Esophagus squamous epithelium (tissue), 4 donors: ENCODE results near the gene R3HDM4.

ENCODE experiments used
- POLR2A ChIP-seq, 4 donors: fragments of 450-650 bp; IDR thresholded peaks; one replicate each; pipeline ENCODE4 v1.6.1; 2017; ENCODE audit warnings: antibody characterized with exemption in 4 of 4, mild to moderate bottlenecking in 4 of 4, moderate library complexity in 3 of 4
- TF ChIP-seq, protein P1 (sequence below), 6 experiments: fragments of 450-650 bp in 4 of 6; fragments of 200-600 bp in 2 of 6; sonication (generic) in 2 of 6; IDR thresholded peaks; one replicate each; pipeline ENCODE4 v1.5.1; 2016 to 2019; ENCODE audit warnings: antibody characterized with exemption in 6 of 6, mild to moderate bottlenecking in 4 of 6, moderate library complexity in 4 of 6

DNA sequence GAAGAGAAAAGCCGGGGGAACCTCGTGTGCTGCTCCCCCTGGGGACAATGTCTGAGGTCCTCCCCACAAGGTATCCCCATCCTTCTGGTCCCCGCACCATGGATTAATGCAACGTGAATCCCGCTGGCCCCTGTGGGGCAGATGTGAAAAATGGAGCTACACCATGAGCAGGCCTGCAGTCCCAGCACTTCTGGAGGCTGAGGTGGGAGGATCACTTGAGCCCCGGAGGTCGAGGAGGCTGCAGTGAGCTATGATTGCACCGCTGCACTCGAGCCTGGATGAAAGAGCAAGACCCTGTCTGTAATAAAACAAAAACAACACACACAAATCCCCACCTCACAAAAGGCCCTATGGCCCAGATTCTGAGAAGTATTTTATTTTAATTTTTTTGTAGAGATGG lies 54.7 kb downstream of the R3HDM4 start:
- TF ChIP-seq, protein P1, sequence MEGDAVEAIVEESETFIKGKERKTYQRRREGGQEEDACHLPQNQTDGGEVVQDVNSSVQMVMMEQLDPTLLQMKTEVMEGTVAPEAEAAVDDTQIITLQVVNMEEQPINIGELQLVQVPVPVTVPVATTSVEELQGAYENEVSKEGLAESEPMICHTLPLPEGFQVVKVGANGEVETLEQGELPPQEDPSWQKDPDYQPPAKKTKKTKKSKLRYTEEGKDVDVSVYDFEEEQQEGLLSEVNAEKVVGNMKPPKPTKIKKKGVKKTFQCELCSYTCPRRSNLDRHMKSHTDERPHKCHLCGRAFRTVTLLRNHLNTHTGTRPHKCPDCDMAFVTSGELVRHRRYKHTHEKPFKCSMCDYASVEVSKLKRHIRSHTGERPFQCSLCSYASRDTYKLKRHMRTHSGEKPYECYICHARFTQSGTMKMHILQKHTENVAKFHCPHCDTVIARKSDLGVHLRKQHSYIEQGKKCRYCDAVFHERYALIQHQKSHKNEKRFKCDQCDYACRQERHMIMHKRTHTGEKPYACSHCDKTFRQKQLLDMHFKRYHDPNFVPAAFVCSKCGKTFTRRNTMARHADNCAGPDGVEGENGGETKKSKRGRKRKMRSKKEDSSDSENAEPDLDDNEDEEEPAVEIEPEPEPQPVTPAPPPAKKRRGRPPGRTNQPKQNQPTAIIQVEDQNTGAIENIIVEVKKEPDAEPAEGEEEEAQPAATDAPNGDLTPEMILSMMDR (IDR thresholded peaks at IDR 0.05): no peak
- TF ChIP-seq POLR2A (IDR thresholded peaks at IDR 0.05): no peak
